OCI-LY7 (cell line): Measurements from ENCODE around the gene IL37. TPM values are rescaled to one million over a fixed set of nuclear protein-coding genes. Genes with fewer than 3 reads are reported as not detected.

Experiments used
- BruUV-seq: library from RNA; stranded (reverse); fragments of 400-500 nt; replicated peaks from 2 replicates; lab custom pipeline; 2021; lab: Mats Ljungman, UMichigan
- CTCF ChIA-PET: fragments of 300-600 bp; sonication (Branson Sonifier 250); formaldehyde crosslinking; loops from one replicate; lab custom pipeline; 2022; ENCODE audit warnings: antibody characterized with exemption; ENCODE audit not compliant: unreplicated experiment; lab: Charles Lee
- POLR2A ChIA-PET: fragments of 300-600 bp; sonication (Branson Sonifier 250); formaldehyde crosslinking; loops from one replicate; lab custom pipeline; 2022; ENCODE audit warnings: antibody characterized with exemption; lab: Charles Lee
- DNase-seq: peaks from one replicate; pipeline ENCODE4 v3.0.0-alpha.2; 2015; ENCODE audit warnings: low spot score
- H2AFZ ChIP-seq: fragments of 200-600 bp; sonication (generic), shearing (Covaris generic); 2 replicates; pipeline ENCODE4 v1.6.1; 2014; ENCODE audit warnings: mild to moderate bottlenecking, antibody characterized with exemption, low read length, moderate library complexity
- H3K27ac ChIP-seq: fragments of 200-600 bp; sonication (generic); 2 replicates; pipeline ENCODE4 v1.5.1; 2014; ENCODE audit warnings: mixed run types, low read depth, mild to moderate bottlenecking, moderate library complexity, low read length, inconsistent platforms; ENCODE audit not compliant: poor library complexity, severe bottlenecking
- H3K36me3 ChIP-seq: fragments of 200-600 bp; sonication (generic); 2 replicates; pipeline ENCODE4 v1.6.1; 2014; ENCODE audit warnings: mild to moderate bottlenecking, antibody characterized with exemption, low read length, moderate library complexity, mixed read lengths; ENCODE audit not compliant: insufficient read depth
- H3K4me1 ChIP-seq: fragments of 200-600 bp; sonication (generic); 2 replicates; pipeline ENCODE4 v1.5.1; 2014; ENCODE audit warnings: mild to moderate bottlenecking, low read length; ENCODE audit not compliant: insufficient read depth, poor library complexity, severe bottlenecking
- H3K4me2 ChIP-seq: fragments of 200-600 bp; sonication (generic); 2 replicates; pipeline ENCODE4 v1.6.1; 2014; ENCODE audit warnings: mild to moderate bottlenecking, low read length
- H3K4me3 ChIP-seq: fragments of 200-600 bp; sonication (generic); 2 replicates; pipeline ENCODE4 v1.5.1; 2014; ENCODE audit warnings: mild to moderate bottlenecking, low read depth, low read length; ENCODE audit not compliant: poor library complexity, severe bottlenecking
- H3K79me2 ChIP-seq: fragments of 200-600 bp; sonication (generic); 2 replicates; pipeline ENCODE4 v1.6.1; 2016; ENCODE audit warnings: low read depth, mild to moderate bottlenecking, low read length, moderate library complexity, mixed read lengths; ENCODE audit not compliant: insufficient read depth
- H3K9me2 ChIP-seq: fragments of 200-600 bp; sonication (generic); 2 replicates; pipeline ENCODE4 v1.6.1; 2016; ENCODE audit warnings: mild to moderate bottlenecking, low read length, mixed read lengths; ENCODE audit not compliant: insufficient read depth
- H3K9me3 ChIP-seq: fragments of 200-600 bp; sonication (generic); 2 replicates; pipeline ENCODE4 v1.6.1; 2014; ENCODE audit warnings: mild to moderate bottlenecking, mixed run types, low read length, mixed read lengths
- H4K20me1 ChIP-seq: fragments of 200-600 bp; sonication (generic); 2 replicates; pipeline ENCODE4 v1.6.1; 2014; ENCODE audit warnings: mild to moderate bottlenecking, antibody characterized with exemption, low read length, moderate library complexity, mixed read lengths; ENCODE audit not compliant: insufficient read depth
- CTCF ChIP-seq: fragments of 200-600 bp; sonication (generic); conservative IDR thresholded peaks from 2 replicates; pipeline ENCODE4 v1.5.1; 2014; ENCODE audit warnings: mild to moderate bottlenecking, antibody characterized with exemption, low read length, moderate library complexity, mixed read lengths
- EZH2phosphoT487 ChIP-seq: fragments of 200-600 bp; sonication (generic); IDR thresholded peaks from 2 replicates; pipeline ENCODE4 v1.6.1; 2018; ENCODE audit warnings: low read depth, borderline replicate concordance, mild to moderate bottlenecking, mixed run types, antibody characterized with exemption, low read length, moderate library complexity, mixed read lengths
- intact Hi-C: fragments of 100-400 bp; cut with micrococcal nuclease; formaldehyde crosslinking; loops from one replicate; pipeline ENCODE4 v1.10.0; 2022; ENCODE audit not compliant: unreplicated experiment
- total RNA-seq, 2 experiments: library from RNA; depleted of rRNA in 1 of 2; stranded (reverse); fragments of >200 nt in 1 of 2; shearing (Covaris generic) in 1 of 2; gene quantifications; 2 replicates each; pipeline ENCODE4 v1.2.3, GENCODE V29; 2014 to 2022

The IL37 gene
- total RNA-seq, 2 experiments from 2014 or later: not detected

- Histone ChIP-seq H3K4me2 (no peak overlapping the region), H3K4me1 (no peaks in the 10 kb centered on the region), H3K4me3 (no peak overlapping the region), H3K79me2 (no peaks in the 10 kb centered on the region), H4K20me1 (no peaks in the 10 kb centered on the region), H3K27ac (no peak overlapping the region), H3K9me3 (no peaks in the 10 kb centered on the region), H2AFZ (no peak overlapping the region), H3K9me2 (no peaks in the 10 kb centered on the region), H3K36me3 (no peaks in the 10 kb centered on the region)
- DNase-seq: no peak
- no peak for TF ChIP-seq CTCF
- no peak for TF ChIP-seq EZH2phosphoT487
- ChIA-PET CTCF (no interaction called here), POLR2A (interaction anchor here (0.6 kb wide), 1 partner anchor 928 kb away, joined by 3 read pairs; no protein-coding TSS in a partner anchor)
- intact Hi-C loops: no loop called here
- BruUV-seq: no TSS peak
Observed at GRCh38 chr2:112902816-112903215, 8.1 kb upstream of the IL37 start.

- ChIA-PET CTCF (no interaction called here), POLR2A (interaction anchor here (1.0 kb wide), 1 partner anchor 63 kb away, joined by 8 read pairs; no protein-coding TSS in a partner anchor)
- BruUV-seq: no TSS peak
- no peak overlapping the region for H3K27ac ChIP-seq
- H4K20me1 ChIP-seq: no peaks in the 10 kb centered on the region
- H3K9me2 ChIP-seq: no peaks in the 10 kb centered on the region
- H2AFZ ChIP-seq: no peak overlapping the region
- no peak for DNase-seq
- no peak overlapping the region for H3K4me3 ChIP-seq
- no peaks in the 10 kb centered on the region for H3K36me3 ChIP-seq
- no peaks in the 10 kb centered on the region for H3K9me3 ChIP-seq
- no peak overlapping the region for H3K4me2 ChIP-seq
- intact Hi-C loops: no loop called here
- no peaks in the 10 kb centered on the region for H3K4me1 ChIP-seq
- TF ChIP-seq CTCF (no peak), EZH2phosphoT487 (no peak)
- H3K79me2 ChIP-seq: no peaks in the 10 kb centered on the region
Observed at GRCh38 chr2:112904883-112905282, 6.1 kb upstream of the IL37 start.

- TF ChIP-seq CTCF: no peak
- no peak for TF ChIP-seq EZH2phosphoT487
- intact Hi-C loops: no loop called here
- no peak overlapping the region for H3K27ac ChIP-seq
- no peak for DNase-seq
- H4K20me1 ChIP-seq: no peaks in the 10 kb centered on the region
- no peak overlapping the region for H2AFZ ChIP-seq
- no peaks in the 10 kb centered on the region for H3K36me3 ChIP-seq
- ChIA-PET POLR2A (no interaction called here), CTCF (no interaction called here)
- no TSS peak for BruUV-seq
- H3K9me3 ChIP-seq: no peaks in the 10 kb centered on the region
- H3K9me2 ChIP-seq: no peaks in the 10 kb centered on the region
- H3K4me2 ChIP-seq: no peak overlapping the region
- H3K4me3 ChIP-seq: no peak overlapping the region
- H3K4me1 ChIP-seq: no peaks in the 10 kb centered on the region
- H3K79me2 ChIP-seq: no peaks in the 10 kb centered on the region
Observed at GRCh38 chr2:112906276-112906675, 4.7 kb upstream of the IL37 start.
